ENCODE results near the gene DBNDD1. TPM values are rescaled to one million over a fixed set of nuclear protein-coding genes. Genes with fewer than 3 reads are reported as not detected.

DBNDD1 gene
- total RNA-seq, 1 experiment from 2014 or later: 60.2 TPM

DNA sequence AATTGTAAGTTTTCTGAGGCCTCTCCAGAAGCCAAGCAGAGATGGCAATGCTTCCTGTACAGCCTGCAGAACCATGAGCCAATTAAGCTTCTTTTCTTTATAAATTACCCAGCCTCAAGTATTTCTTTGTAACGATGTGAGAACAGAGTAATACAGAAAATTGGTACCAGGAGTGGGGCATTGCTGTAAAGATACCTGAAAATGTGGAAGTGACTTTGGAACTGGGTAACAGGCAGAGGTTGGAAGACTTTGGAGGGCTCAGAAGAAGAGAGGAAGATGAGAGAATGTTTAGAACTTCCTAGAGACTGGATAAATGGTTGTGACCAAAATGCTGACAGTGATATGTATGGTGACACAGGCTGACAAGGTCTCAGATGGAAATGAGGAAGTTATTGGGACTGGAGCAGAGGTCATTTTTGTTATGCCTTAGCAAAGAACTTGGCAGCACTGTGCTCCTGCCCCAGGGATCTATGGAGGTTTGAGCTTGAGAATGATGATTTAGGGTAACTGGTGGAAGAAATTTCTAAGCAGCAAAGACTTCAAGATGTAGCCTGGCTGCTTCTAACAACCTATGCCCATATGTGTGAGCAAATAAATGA, 34.7 kb upstream of the DBNDD1 start:
- Histone ChIP-seq H3K9ac (ENCODE audit: low read length) (no peak overlapping the region), H3K79me2 (ENCODE audit: insufficient read depth, low read length) (no peaks in the 10 kb centered on the region), H2AFZ (ENCODE audit: low read depth, low read length, poor library complexity, severe bottlenecking) (no peak overlapping the region), H3K9me2 (ENCODE audit: insufficient read depth) (no peaks in the 10 kb centered on the region), H3K27me3 (ENCODE audit: insufficient read depth, low read length) (no peaks in the 10 kb centered on the region), H3K9me3 (ENCODE audit: control insufficient read depth in 1 of 2, insufficient read depth in 1 of 2, low read depth in 1 of 2, low read length in 2 of 2) (peaks cover 11 to 28% of the 10 kb centered on the region in 2 experiments; a peak in 2 of 4 replicates), H3K4me3 (replicated peaks in 1 of 2; ENCODE audit: low read depth in 1 of 2, low read length in 2 of 2) (no peak overlapping the region), H3K4me1 (ENCODE audit: control insufficient read depth in 1 of 2, insufficient read depth in 2 of 2, low read length in 2 of 2) (peaks cover 0 to 16% of the 10 kb centered on the region in 2 experiments; a peak in 2 of 4 replicates), H4K20me1 (ENCODE audit: insufficient read depth) (no peaks in the 10 kb centered on the region), H3K27ac (ENCODE audit: low read depth, low read length) (no peak overlapping the region), H3K36me3 (ENCODE audit: control insufficient read depth in 1 of 2, insufficient read depth in 2 of 2, low read length in 2 of 2) (no peaks in the 10 kb centered on the region), H3K4me2 (ENCODE audit: low read length) (no peak overlapping the region)
- TF ChIP-seq ZNF274 (IDR thresholded peaks at IDR 0.05; ENCODE audit: low read depth, low read length) (no peak), SP1 (IDR thresholded peaks at IDR 0.05; ENCODE audit: low read depth) (no peak)
- TF ChIP-seq, protein P1, sequence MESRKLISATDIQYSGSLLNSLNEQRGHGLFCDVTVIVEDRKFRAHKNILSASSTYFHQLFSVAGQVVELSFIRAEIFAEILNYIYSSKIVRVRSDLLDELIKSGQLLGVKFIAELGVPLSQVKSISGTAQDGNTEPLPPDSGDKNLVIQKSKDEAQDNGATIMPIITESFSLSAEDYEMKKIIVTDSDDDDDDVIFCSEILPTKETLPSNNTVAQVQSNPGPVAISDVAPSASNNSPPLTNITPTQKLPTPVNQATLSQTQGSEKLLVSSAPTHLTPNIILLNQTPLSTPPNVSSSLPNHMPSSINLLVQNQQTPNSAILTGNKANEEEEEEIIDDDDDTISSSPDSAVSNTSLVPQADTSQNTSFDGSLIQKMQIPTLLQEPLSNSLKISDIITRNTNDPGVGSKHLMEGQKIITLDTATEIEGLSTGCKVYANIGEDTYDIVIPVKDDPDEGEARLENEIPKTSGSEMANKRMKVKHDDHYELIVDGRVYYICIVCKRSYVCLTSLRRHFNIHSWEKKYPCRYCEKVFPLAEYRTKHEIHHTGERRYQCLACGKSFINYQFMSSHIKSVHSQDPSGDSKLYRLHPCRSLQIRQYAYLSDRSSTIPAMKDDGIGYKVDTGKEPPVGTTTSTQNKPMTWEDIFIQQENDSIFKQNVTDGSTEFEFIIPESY (IDR thresholded peaks at IDR 0.05; ENCODE audit: extremely low read depth, insufficient replicate concordance, low read length): no peak
- no TSS peak for BruUV-seq (replicated peaks)
- ChIA-PET CTCF (no interaction called here), POLR2A (no interaction called here), RAD21 (ENCODE audit: low non-redundant PET in 1 of 2, low total read pairs in 2 of 2, uncharacterized antibody in 2 of 2, unreplicated experiment in 2 of 2) (no interaction called here)
- intact Hi-C loops (cut with micrococcal nuclease): no loop called here
- DNase-seq (ENCODE audit: low read depth, low spot score): no peak
- no peak for ATAC-seq

DNA sequence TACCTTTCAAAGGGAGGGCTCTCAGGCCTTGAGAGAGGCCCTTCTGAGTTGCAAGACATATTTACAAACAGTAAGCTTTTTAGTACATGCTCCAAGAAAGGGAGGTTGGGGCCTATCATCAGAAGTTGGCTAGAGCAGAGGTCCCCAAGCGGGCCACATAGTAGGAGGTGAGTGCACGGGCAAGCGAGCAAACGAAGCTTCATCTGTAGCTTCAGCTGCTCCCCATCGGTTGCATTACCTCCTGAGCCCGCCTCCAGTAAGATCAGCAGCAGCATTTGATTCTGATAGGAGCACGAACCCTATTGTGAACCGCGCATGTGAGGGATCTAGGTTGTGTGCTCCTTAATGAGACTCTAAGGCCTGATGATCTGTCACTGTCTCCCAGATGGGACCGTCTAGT, 31.7 kb upstream of the DBNDD1 start:
- Histone ChIP-seq H3K9ac (ENCODE audit: low read length) (no peak overlapping the region), H2AFZ (ENCODE audit: low read depth, low read length, poor library complexity, severe bottlenecking) (no peak overlapping the region), H3K4me2 (ENCODE audit: low read length) (no peak overlapping the region), H4K20me1 (ENCODE audit: insufficient read depth) (no peaks in the 10 kb centered on the region), H3K4me3 (replicated peaks in 1 of 2; ENCODE audit: low read depth in 1 of 2, low read length in 2 of 2) (no peak overlapping the region), H3K27me3 (ENCODE audit: insufficient read depth, low read length) (no peaks in the 10 kb centered on the region), H3K27ac (ENCODE audit: low read depth, low read length) (no peak overlapping the region), H3K9me3 (ENCODE audit: control insufficient read depth in 1 of 2, insufficient read depth in 1 of 2, low read depth in 1 of 2, low read length in 2 of 2) (peaks cover 11 to 28% of the 10 kb centered on the region in 2 experiments; a peak in 2 of 4 replicates), H3K4me1 (ENCODE audit: control insufficient read depth in 1 of 2, insufficient read depth in 2 of 2, low read length in 2 of 2) (peaks cover 5 to 15% of the 10 kb centered on the region in 2 experiments; a peak in 3 of 4 replicates), H3K79me2 (ENCODE audit: insufficient read depth, low read length) (no peaks in the 10 kb centered on the region), H3K9me2 (ENCODE audit: insufficient read depth) (no peaks in the 10 kb centered on the region), H3K36me3 (ENCODE audit: control insufficient read depth in 1 of 2, insufficient read depth in 2 of 2, low read length in 2 of 2) (no peaks in the 10 kb centered on the region)
- BruUV-seq (replicated peaks): no TSS peak
- ChIA-PET POLR2A (no interaction called here), RAD21 (ENCODE audit: low non-redundant PET in 1 of 2, low total read pairs in 2 of 2, uncharacterized antibody in 2 of 2, unreplicated experiment in 2 of 2) (no interaction called here), CTCF (interaction anchor here (0.8 kb wide), 1 partner anchor 31 kb away, joined by 3 read pairs; no protein-coding TSS in a partner anchor)
- no peak for ATAC-seq
- intact Hi-C loops (cut with micrococcal nuclease): no loop called here
- no peak for DNase-seq (ENCODE audit: low read depth, low spot score)
- TF ChIP-seq FOSL1 (IDR thresholded peaks at IDR 0.05; ENCODE audit: low read depth) (no peak), CEBPB (IDR thresholded peaks at IDR 0.05; ENCODE audit: low read depth) (no peak), RAD21 (IDR thresholded peaks at IDR 0.05; ENCODE audit: low read depth) (no peak), JUND (IDR thresholded peaks at IDR 0.05) (no peak), POLR2A (IDR thresholded peaks at IDR 0.05; ENCODE audit: borderline replicate concordance, extremely low read depth, insufficient read depth, insufficient read length) (no peak), EZH2phosphoT487 (IDR thresholded peaks at IDR 0.05; ENCODE audit: borderline replicate concordance) (no peak), EZH2 (IDR thresholded peaks at IDR 0.05) (no peak), CBX3 (IDR thresholded peaks at IDR 0.05; ENCODE audit: low read depth) (no peak), ZFX (IDR thresholded peaks at IDR 0.05) (no peak), EGR1 (IDR thresholded peaks at IDR 0.05; ENCODE audit: low read depth) (no peak), ZNF274 (IDR thresholded peaks at IDR 0.05; ENCODE audit: low read depth, low read length) (no peak), SP1 (IDR thresholded peaks at IDR 0.05; ENCODE audit: low read depth) (no peak)
- TF ChIP-seq, protein P2, sequence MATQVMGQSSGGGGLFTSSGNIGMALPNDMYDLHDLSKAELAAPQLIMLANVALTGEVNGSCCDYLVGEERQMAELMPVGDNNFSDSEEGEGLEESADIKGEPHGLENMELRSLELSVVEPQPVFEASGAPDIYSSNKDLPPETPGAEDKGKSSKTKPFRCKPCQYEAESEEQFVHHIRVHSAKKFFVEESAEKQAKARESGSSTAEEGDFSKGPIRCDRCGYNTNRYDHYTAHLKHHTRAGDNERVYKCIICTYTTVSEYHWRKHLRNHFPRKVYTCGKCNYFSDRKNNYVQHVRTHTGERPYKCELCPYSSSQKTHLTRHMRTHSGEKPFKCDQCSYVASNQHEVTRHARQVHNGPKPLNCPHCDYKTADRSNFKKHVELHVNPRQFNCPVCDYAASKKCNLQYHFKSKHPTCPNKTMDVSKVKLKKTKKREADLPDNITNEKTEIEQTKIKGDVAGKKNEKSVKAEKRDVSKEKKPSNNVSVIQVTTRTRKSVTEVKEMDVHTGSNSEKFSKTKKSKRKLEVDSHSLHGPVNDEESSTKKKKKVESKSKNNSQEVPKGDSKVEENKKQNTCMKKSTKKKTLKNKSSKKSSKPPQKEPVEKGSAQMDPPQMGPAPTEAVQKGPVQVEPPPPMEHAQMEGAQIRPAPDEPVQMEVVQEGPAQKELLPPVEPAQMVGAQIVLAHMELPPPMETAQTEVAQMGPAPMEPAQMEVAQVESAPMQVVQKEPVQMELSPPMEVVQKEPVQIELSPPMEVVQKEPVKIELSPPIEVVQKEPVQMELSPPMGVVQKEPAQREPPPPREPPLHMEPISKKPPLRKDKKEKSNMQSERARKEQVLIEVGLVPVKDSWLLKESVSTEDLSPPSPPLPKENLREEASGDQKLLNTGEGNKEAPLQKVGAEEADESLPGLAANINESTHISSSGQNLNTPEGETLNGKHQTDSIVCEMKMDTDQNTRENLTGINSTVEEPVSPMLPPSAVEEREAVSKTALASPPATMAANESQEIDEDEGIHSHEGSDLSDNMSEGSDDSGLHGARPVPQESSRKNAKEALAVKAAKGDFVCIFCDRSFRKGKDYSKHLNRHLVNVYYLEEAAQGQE (IDR thresholded peaks at IDR 0.05; ENCODE audit: low read depth): no peak
